ENCODE measurements around the gene ATG14. TPM values are rescaled to one million over a fixed set of nuclear protein-coding genes. Genes with fewer than 3 reads are reported as not detected.

ATG14 gene
- total RNA-seq, 2 experiments from 2014 or later = 19.9 to 20.5 TPM

DNA sequence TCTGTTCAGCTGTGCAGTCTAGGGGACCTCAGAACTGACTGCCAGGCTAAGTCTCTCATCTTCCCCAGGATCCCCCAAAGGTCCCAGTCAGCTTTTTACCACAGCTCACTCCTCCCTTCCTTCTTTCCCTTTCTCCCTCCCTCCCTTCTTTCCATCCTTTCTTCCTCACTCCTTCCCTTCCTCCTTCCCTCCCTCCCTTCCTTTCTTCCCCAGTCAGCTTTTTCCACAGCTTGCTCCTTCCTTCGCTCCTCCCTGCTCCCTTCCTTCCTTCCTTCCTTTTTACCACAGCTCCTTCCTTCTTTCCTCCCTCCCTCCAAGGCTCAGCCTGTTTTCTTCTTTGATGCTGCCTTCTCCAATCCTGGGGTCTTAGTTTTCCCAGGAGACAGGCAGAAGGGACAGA is 39.2 kb downstream of the ATG14 start:
- Histone ChIP-seq H3K27ac (ENCODE audit: low read depth in 1 of 2, low read length in 2 of 2) (peak overlapping the region in 1 of 2 donors; percentile 38), H3K4me3 (ENCODE audit: low read length) (no peak overlapping the region), H3K4me1 (ENCODE audit: insufficient read depth, low read length) (peaks cover 27% of the 10 kb centered on the region), H3K9me3 (ENCODE audit: control insufficient read depth in 1 of 2, insufficient read depth in 1 of 2, low read length in 2 of 2) (no peaks in the 10 kb centered on the region), H3K27me3 (ENCODE audit: control insufficient read depth in 1 of 2, insufficient read depth in 2 of 2, low read length in 2 of 2) (no peaks in the 10 kb centered on the region), H3K36me3 (ENCODE audit: insufficient read depth, low read length) (peaks cover 28% of the 10 kb centered on the region)
- ChIA-PET POLR2A (no interaction called here), CTCF (interaction anchor here (1.6 to 4.0 kb wide), 3 partner anchors 18 to 127 kb away, joined by 5 to 19 read pairs (median 5); no protein-coding TSS in a partner anchor)
- Mint-ChIP-seq H3K36me3 (ENCODE audit: low read depth) (peaks cover 77% of the 10 kb centered on the region), H3K9me3 (no peaks in the 10 kb centered on the region), H3K4me3 (no peak overlapping the region), H3K27me3 (no peaks in the 10 kb centered on the region), H3K4me1 (ENCODE audit: low read depth) (peaks cover 33% of the 10 kb centered on the region), H3K27ac (peak overlapping the region; percentile 80)
- intact Hi-C loops (cut with DNase I, micrococcal nuclease) = no loop called here
- TF ChIP-seq, protein P1, sequence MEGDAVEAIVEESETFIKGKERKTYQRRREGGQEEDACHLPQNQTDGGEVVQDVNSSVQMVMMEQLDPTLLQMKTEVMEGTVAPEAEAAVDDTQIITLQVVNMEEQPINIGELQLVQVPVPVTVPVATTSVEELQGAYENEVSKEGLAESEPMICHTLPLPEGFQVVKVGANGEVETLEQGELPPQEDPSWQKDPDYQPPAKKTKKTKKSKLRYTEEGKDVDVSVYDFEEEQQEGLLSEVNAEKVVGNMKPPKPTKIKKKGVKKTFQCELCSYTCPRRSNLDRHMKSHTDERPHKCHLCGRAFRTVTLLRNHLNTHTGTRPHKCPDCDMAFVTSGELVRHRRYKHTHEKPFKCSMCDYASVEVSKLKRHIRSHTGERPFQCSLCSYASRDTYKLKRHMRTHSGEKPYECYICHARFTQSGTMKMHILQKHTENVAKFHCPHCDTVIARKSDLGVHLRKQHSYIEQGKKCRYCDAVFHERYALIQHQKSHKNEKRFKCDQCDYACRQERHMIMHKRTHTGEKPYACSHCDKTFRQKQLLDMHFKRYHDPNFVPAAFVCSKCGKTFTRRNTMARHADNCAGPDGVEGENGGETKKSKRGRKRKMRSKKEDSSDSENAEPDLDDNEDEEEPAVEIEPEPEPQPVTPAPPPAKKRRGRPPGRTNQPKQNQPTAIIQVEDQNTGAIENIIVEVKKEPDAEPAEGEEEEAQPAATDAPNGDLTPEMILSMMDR (IDR thresholded peaks at IDR 0.05) = no peak
- DNase-seq (no peak), ATAC-seq (ENCODE audit: poor library complexity) (no peak)

GRCh38 chr14:55370883-55371455 is 40.7 kb downstream of the ATG14 start:
- no peak overlapping the region for H3K4me3 Mint-ChIP-seq
- intact Hi-C loops (cut with DNase I, micrococcal nuclease) = no loop called here
- TF ChIP-seq, protein P1 (IDR thresholded peaks at IDR 0.05) = no peak
- Histone ChIP-seq H3K4me1 (ENCODE audit: insufficient read depth, low read length) (peaks cover 27% of the 10 kb centered on the region), H3K27me3 (ENCODE audit: control insufficient read depth in 1 of 2, insufficient read depth in 2 of 2, low read length in 2 of 2) (no peaks in the 10 kb centered on the region), H3K9me3 (ENCODE audit: control insufficient read depth in 1 of 2, insufficient read depth in 1 of 2, low read length in 2 of 2) (no peaks in the 10 kb centered on the region), H3K36me3 (ENCODE audit: insufficient read depth, low read length) (peaks cover 15% of the 10 kb centered on the region), H3K27ac (ENCODE audit: low read depth in 1 of 2, low read length in 2 of 2) (no peak overlapping the region), H3K4me3 (ENCODE audit: low read length) (no peak overlapping the region)
- H3K36me3 Mint-ChIP-seq (ENCODE audit: low read depth) = peaks cover 77% of the 10 kb centered on the region
- ATAC-seq (ENCODE audit: poor library complexity) (no peak), DNase-seq (no peak)
- ChIA-PET POLR2A (no interaction called here), CTCF (interaction anchor here (1.1 kb wide), 1 partner anchor 38 kb away, joined by 3 read pairs; no protein-coding TSS in a partner anchor)
- H3K27me3 Mint-ChIP-seq = no peaks in the 10 kb centered on the region
- peaks cover 24% of the 10 kb centered on the region for H3K4me1 Mint-ChIP-seq (ENCODE audit: low read depth)
- no peaks in the 10 kb centered on the region for H3K9me3 Mint-ChIP-seq
- peak overlapping the region; percentile 22 for H3K27ac Mint-ChIP-seq

DNA sequence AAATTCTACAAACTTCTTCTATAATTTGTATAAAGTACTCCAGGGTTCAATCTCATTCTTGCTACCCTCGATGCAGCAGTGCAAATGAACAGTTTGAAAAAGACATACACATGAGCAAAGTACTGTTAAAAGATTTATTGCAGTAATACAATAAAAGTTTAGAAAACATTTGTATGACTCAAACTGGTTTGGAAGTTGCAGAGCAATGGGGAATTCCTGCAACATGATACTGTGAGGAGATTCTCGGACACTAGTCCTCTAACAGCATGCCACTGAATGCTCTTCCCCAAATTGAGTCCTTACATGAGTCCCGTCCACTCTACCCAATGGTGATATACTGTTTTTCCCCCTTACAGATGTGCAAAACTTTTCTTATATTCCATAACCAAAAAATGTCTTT is 45.4 kb downstream of the ATG14 start:
- Histone ChIP-seq H3K27ac (ENCODE audit: low read depth in 1 of 2, low read length in 2 of 2) (no peak overlapping the region), H3K27me3 (ENCODE audit: control insufficient read depth in 1 of 2, insufficient read depth in 2 of 2, low read length in 2 of 2) (no peaks in the 10 kb centered on the region), H3K9me3 (ENCODE audit: control insufficient read depth in 1 of 2, insufficient read depth in 1 of 2, low read length in 2 of 2) (no peaks in the 10 kb centered on the region), H3K36me3 (ENCODE audit: insufficient read depth, low read length) (peaks cover 14% of the 10 kb centered on the region), H3K4me1 (ENCODE audit: insufficient read depth, low read length) (no peaks in the 10 kb centered on the region), H3K4me3 (ENCODE audit: low read length) (no peak overlapping the region)
- DNase-seq (no peak), ATAC-seq (ENCODE audit: poor library complexity) (no peak)
- peaks cover under 1% of the 10 kb centered on the region for H3K4me1 Mint-ChIP-seq (ENCODE audit: low read depth)
- H3K9me3 Mint-ChIP-seq = no peaks in the 10 kb centered on the region
- H3K36me3 Mint-ChIP-seq (ENCODE audit: low read depth) = peaks cover 72% of the 10 kb centered on the region
- H3K27ac Mint-ChIP-seq = no peak overlapping the region
- POLR2A ChIA-PET = no interaction called here
- no peak overlapping the region for H3K4me3 Mint-ChIP-seq
- intact Hi-C loops (cut with DNase I, micrococcal nuclease) = no loop called here
- CTCF ChIA-PET = interaction anchor here (1.5 kb wide), 1 partner anchor 12 kb away, joined by 6 read pairs; no protein-coding TSS in a partner anchor
- TF ChIP-seq, protein P1 (IDR thresholded peaks at IDR 0.05) = no peak
- no peaks in the 10 kb centered on the region for H3K27me3 Mint-ChIP-seq
